Bronchial epithelial cell (primary cell): Measurements from ENCODE around the gene AGBL1. TPM values are rescaled to one million over a fixed set of nuclear protein-coding genes. Genes with fewer than 3 reads are reported as not detected.

Experiments used
- DNase-seq: peaks from one replicate; pipeline ENCODE4 v3.0.0-alpha.2; 2010; ENCODE audit warnings: low read depth
- FAIRE-seq: peaks from 2 replicates; lab custom pipeline; 2011; peaks lifted over from hg19 to GRCh38; lab: Jason Lieb, UNC
- H3K27me3 ChIP-seq: 2 replicates; pipeline ENCODE4 v1.5.1; 2011; ENCODE audit warnings: low read length; ENCODE audit not compliant: control insufficient read depth, insufficient read depth
- H3K36me3 ChIP-seq: 2 replicates; pipeline ENCODE4 v1.5.1; 2011; ENCODE audit warnings: low read length; ENCODE audit not compliant: control insufficient read depth, insufficient read depth
- H3K4me3 ChIP-seq: 2 replicates; pipeline ENCODE4 v1.5.1; 2011; ENCODE audit warnings: mild to moderate bottlenecking, low read depth, low read length, control low read depth
- total RNA-seq: library from RNA; depleted of rRNA; stranded (reverse); fragments of >200 nt; gene quantifications from 2 replicates; pipeline ENCODE4 v1.2.1, GENCODE V29; 2014
- TF ChIP-seq, protein P1 (sequence below): IDR thresholded peaks from 2 replicates; pipeline ENCODE4 v1.5.1; 2011; ENCODE audit warnings: mild to moderate bottlenecking, moderate library complexity, low read length, control low read depth, inconsistent platforms; ENCODE audit not compliant: insufficient read depth, severe bottlenecking

The AGBL1 gene
- total RNA-seq, 1 donor from 2014 or later = not detected

GRCh38 chr15:86969364-86969763, 889.7 kb downstream of the AGBL1 start:
- DNase-seq (no peak), FAIRE-seq (no peak)
- Histone ChIP-seq H3K27me3 (no peaks in the 10 kb centered on the region), H3K36me3 (no peaks in the 10 kb centered on the region), H3K4me3 (no peak overlapping the region)
- TF ChIP-seq, protein P1, sequence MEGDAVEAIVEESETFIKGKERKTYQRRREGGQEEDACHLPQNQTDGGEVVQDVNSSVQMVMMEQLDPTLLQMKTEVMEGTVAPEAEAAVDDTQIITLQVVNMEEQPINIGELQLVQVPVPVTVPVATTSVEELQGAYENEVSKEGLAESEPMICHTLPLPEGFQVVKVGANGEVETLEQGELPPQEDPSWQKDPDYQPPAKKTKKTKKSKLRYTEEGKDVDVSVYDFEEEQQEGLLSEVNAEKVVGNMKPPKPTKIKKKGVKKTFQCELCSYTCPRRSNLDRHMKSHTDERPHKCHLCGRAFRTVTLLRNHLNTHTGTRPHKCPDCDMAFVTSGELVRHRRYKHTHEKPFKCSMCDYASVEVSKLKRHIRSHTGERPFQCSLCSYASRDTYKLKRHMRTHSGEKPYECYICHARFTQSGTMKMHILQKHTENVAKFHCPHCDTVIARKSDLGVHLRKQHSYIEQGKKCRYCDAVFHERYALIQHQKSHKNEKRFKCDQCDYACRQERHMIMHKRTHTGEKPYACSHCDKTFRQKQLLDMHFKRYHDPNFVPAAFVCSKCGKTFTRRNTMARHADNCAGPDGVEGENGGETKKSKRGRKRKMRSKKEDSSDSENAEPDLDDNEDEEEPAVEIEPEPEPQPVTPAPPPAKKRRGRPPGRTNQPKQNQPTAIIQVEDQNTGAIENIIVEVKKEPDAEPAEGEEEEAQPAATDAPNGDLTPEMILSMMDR = no peak

DNA sequence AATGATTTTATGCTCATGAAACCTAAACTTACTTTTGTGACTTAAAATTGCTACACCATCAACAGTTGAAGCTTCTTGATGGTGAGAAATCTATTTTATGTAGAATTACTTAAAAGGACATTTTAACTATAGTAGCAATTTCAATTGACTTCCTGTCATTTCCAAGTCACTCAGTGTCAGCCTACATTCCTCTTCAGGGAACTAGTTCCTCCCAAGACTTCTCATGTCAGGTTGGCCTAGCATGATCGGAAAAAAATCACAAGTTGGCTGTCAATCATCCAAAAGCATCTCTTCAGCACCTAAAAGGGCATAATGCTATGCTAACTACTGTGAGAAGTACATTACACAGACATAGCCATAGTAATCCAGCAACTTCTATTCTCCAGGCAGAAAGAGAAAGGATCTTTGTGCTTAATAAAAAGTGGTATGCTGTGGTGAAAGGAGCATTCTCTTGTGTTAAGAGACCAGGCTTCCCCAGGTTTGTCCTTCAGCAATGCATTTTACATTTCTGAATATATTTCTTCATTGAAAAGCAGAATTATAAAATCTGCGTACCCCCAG, 893.7 kb downstream of the AGBL1 start:
- Histone ChIP-seq H3K36me3 (no peaks in the 10 kb centered on the region), H3K27me3 (no peaks in the 10 kb centered on the region), H3K4me3 (no peak overlapping the region)
- DNase-seq = no peak
- no peak for FAIRE-seq
- TF ChIP-seq, protein P1 = no peak

DNA sequence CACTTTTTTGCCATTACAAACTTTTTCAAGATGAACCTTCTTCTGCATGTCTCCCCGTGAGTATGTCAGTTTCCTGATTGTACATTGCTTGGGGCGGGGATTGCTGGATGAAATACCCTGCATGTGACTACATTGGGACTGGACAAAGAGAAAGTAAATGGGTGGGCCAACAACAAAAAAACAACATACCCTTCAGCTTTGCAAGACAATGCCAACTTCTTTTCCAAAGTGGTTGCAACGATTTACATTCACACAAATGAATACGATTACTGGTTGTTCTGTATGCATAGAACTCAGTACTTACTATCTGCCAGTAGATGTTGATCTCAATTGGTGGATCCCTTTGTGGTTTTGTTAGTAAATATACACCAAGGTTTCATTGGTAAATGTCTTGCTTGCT, 908.4 kb downstream of the AGBL1 start:
- DNase-seq (no peak), FAIRE-seq (no peak)
- TF ChIP-seq, protein P1 = no peak
- no peak overlapping the region for H3K4me3 ChIP-seq
- H3K27me3 ChIP-seq = no peaks in the 10 kb centered on the region
- H3K36me3 ChIP-seq = no peaks in the 10 kb centered on the region

DNA sequence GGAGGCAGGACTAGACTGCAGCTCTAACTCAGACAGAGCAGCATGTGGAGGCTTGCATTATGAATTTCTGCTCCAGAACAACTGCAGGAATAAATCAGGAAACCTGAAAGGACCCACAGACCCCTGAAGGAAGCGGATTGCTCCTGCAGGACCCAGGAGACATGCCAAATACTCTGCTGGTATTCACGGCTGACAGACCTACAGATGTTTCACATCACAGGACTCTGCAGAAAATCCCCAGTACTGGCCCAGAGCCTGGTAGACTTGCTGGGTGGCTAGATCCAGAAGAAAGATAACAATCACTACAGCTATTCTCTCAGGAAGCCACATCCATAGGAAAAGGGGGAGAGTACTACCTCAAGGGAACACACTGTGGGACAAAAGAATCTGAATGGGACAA, 942.1 kb downstream of the AGBL1 start:
- DNase-seq = no peak
- TF ChIP-seq, protein P1 = no peak
- Histone ChIP-seq H3K36me3 (no peaks in the 10 kb centered on the region), H3K4me3 (no peak overlapping the region), H3K27me3 (no peaks in the 10 kb centered on the region)
- peak; percentile 84 for FAIRE-seq

DNA sequence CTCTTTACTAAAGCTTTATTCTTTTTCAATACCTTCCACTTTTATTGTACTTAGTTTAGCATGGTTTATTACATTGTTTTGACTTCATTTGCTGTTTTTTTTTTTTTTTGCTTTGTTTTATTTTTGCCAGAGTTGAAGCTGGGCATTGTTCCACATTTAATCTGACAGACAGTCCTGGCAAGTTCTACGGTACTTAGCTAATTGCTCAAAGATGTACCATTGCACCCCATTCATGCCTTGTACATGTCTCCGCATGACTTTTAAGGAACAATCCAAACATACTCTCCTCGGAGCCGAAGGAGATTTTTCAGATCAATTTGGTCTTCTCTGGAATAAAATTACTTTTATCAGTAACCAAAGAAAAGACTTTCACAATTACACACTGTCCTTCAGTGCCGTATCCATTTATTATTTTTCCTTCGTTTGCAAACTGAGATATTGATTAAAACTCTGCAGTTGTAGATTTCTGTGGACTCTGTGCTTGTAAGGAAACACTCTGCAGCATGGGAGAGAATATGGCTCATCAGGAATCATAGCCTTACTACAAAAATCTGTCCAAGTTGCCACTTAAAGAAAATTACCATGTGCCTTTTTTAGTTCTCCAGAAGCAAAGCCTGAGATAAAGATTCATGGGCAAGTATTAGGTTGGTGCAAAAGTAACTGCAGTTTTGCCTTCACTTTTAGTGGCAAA, 952.0 kb downstream of the AGBL1 start:
- FAIRE-seq = no peak
- TF ChIP-seq, protein P1 = no peak
- Histone ChIP-seq H3K27me3 (no peaks in the 10 kb centered on the region), H3K36me3 (no peaks in the 10 kb centered on the region), H3K4me3 (no peak overlapping the region)
- no peak for DNase-seq

DNA sequence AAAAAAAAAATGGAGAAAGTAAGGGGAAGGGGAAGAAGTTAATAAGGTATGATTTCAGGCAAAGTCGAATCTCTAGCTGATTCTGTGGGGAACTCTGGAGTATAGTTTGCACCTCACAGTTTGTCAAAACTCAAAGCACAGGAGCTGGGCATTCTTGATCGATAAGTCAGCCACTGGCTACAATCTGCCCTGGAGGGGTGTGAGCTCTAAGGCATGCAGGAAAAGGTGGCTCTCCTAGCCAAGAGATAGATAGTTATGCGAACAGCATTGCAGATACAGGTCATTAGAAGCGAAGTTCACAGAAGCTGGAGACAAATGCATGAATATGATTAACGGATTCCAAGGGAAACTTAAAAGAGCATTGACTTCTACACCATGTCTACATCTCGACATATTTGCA, 952.6 kb downstream of the AGBL1 start:
- DNase-seq (no peak), FAIRE-seq (no peak)
- TF ChIP-seq, protein P1 = no peak
- H3K4me3 ChIP-seq = no peak overlapping the region
- H3K36me3 ChIP-seq = no peaks in the 10 kb centered on the region
- H3K27me3 ChIP-seq = no peaks in the 10 kb centered on the region
